HUES48 (cell line): ENCODE results near the gene PCBD1.
"Not testable (repeated sequence)": the region's sequence is repeated elsewhere in the genome, so short reads cannot be mapped to it uniquely, and the experiment has no call there.

Experiments
- H3K27ac ChIP-seq: one replicate; pipeline ENCODE4 v1.7.0; 2013; ENCODE audit warnings: low read depth, low read length, inconsistent platforms
- H3K27me3 ChIP-seq: 2 replicates; pipeline ENCODE4 v1.6.1; 2013; ENCODE audit warnings: mild to moderate bottlenecking, low read length; ENCODE audit not compliant: control insufficient read depth, insufficient read depth
- H3K36me3 ChIP-seq: 2 replicates; pipeline ENCODE4 v1.6.1; 2013; ENCODE audit warnings: low read length; ENCODE audit not compliant: control insufficient read depth, insufficient read depth
- H3K4me1 ChIP-seq: 2 replicates; pipeline ENCODE4 v1.6.1; 2013; ENCODE audit warnings: mild to moderate bottlenecking, low read length; ENCODE audit not compliant: control insufficient read depth, insufficient read depth
- H3K4me3 ChIP-seq: 2 replicates; pipeline ENCODE4 v1.5.1; 2013; ENCODE audit warnings: mild to moderate bottlenecking, low read depth, low read length
- H3K9ac ChIP-seq: 2 replicates; pipeline ENCODE4 v1.6.1; 2013; ENCODE audit warnings: mild to moderate bottlenecking, low read depth, low read length, moderate library complexity
- H3K9me3 ChIP-seq: 2 replicates; pipeline ENCODE4 v1.6.1; 2013; ENCODE audit warnings: low read length; ENCODE audit not compliant: control insufficient read depth, insufficient read depth

PCBD1 gene

GRCh38 chr10:70927189-70927943, 39.0 kb upstream of the PCBD1 start:
- no peak overlapping the region for H3K9ac ChIP-seq

GRCh38 chr10:70926226-70927000, 38.0 kb upstream of the PCBD1 start:
- H3K27ac ChIP-seq, result no peak overlapping the region
- no peaks in the 10 kb centered on the region for H3K27me3 ChIP-seq
- H3K9ac ChIP-seq, result no peak overlapping the region
- H3K36me3 ChIP-seq, result no peaks in the 10 kb centered on the region
- no peaks in the 10 kb centered on the region for H3K9me3 ChIP-seq
- no peak overlapping the region for H3K4me3 ChIP-seq
- H3K4me1 ChIP-seq, result no peaks in the 10 kb centered on the region

More at GRCh38 chr10:70927189-70927943, 39.0 kb upstream of the PCBD1 start:
- Histone ChIP-seq H3K27me3 (no peaks in the 10 kb centered on the region), H3K9me3 (no peaks in the 10 kb centered on the region), H3K27ac (no peak overlapping the region), H3K4me3 (no peak overlapping the region), H3K4me1 (no peaks in the 10 kb centered on the region), H3K36me3 (no peaks in the 10 kb centered on the region)

- no peaks in the 10 kb centered on the region for H3K36me3 ChIP-seq
- no peaks in the 10 kb centered on the region for H3K27me3 ChIP-seq
- H3K4me1 ChIP-seq, result no peaks in the 10 kb centered on the region
- H3K9ac ChIP-seq, result no peak overlapping the region
- H3K4me3 ChIP-seq, result no peak overlapping the region
- H3K9me3 ChIP-seq, result no peaks in the 10 kb centered on the region
- no peak overlapping the region for H3K27ac ChIP-seq
Measured at GRCh38 chr10:70925377-70926225, 37.2 kb upstream of the PCBD1 start.

- no peak overlapping the region for H3K27ac ChIP-seq
- H3K9me3 ChIP-seq, result no peaks in the 10 kb centered on the region
- no peaks in the 10 kb centered on the region for H3K36me3 ChIP-seq
- no peak overlapping the region for H3K4me3 ChIP-seq
- no peaks in the 10 kb centered on the region for H3K27me3 ChIP-seq
- H3K9ac ChIP-seq, result no peak overlapping the region
- H3K4me1 ChIP-seq, result no peaks in the 10 kb centered on the region
Measured at GRCh38 chr10:70923696-70924095, 35.3 kb upstream of the PCBD1 start.

GRCh38 chr10:70921285-70921684, 32.9 kb upstream of the PCBD1 start:
- Histone ChIP-seq H3K27me3 (no peaks in the 10 kb centered on the region), H3K36me3 (no peaks in the 10 kb centered on the region), H3K9me3 (no peaks in the 10 kb centered on the region), H3K4me3 (no peak overlapping the region), H3K4me1 (no peaks in the 10 kb centered on the region), H3K27ac (no peak overlapping the region), H3K9ac (no peak overlapping the region)

- Histone ChIP-seq H3K27ac (no peak overlapping the region), H3K4me3 (no peak overlapping the region), H3K9ac (no peak overlapping the region), H3K9me3 (no peaks in the 10 kb centered on the region), H3K4me1 (no peaks in the 10 kb centered on the region), H3K27me3 (no peaks in the 10 kb centered on the region), H3K36me3 (no peaks in the 10 kb centered on the region)
Measured at GRCh38 chr10:70920519-70920918, 32.2 kb upstream of the PCBD1 start.

GRCh38 chr10:70919906-70920305, 31.5 kb upstream of the PCBD1 start:
- H3K27ac ChIP-seq, H3K4me1 ChIP-seq, H3K27me3 ChIP-seq, H3K4me3 ChIP-seq, H3K9ac ChIP-seq, H3K36me3 ChIP-seq, H3K9me3 ChIP-seq: not testable (repeated sequence)

- Histone ChIP-seq H3K36me3 (no peaks in the 10 kb centered on the region), H3K27me3 (no peaks in the 10 kb centered on the region), H3K4me3 (no peak overlapping the region), H3K9ac (no peak overlapping the region), H3K9me3 (no peaks in the 10 kb centered on the region), H3K4me1 (no peaks in the 10 kb centered on the region), H3K27ac (no peak overlapping the region)
Measured at GRCh38 chr10:70918851-70919530, 30.6 kb upstream of the PCBD1 start.

GRCh38 chr10:70917635-70918034, 29.3 kb upstream of the PCBD1 start:
- Histone ChIP-seq H3K9ac (no peak overlapping the region), H3K27ac (no peak overlapping the region), H3K27me3 (no peaks in the 10 kb centered on the region), H3K4me3 (no peak overlapping the region), H3K36me3 (no peaks in the 10 kb centered on the region), H3K9me3 (no peaks in the 10 kb centered on the region), H3K4me1 (no peaks in the 10 kb centered on the region)

- H3K27me3 ChIP-seq, result no peaks in the 10 kb centered on the region
- no peak overlapping the region for H3K9ac ChIP-seq
- H3K27ac ChIP-seq, result no peak overlapping the region
- H3K36me3 ChIP-seq, result no peaks in the 10 kb centered on the region
- no peak overlapping the region for H3K4me3 ChIP-seq
- no peaks in the 10 kb centered on the region for H3K4me1 ChIP-seq
- H3K9me3 ChIP-seq, result no peaks in the 10 kb centered on the region
Measured at GRCh38 chr10:70917226-70917625, 28.9 kb upstream of the PCBD1 start.
